CD4-positive, alpha-beta T cell treated with Interleukin-4 for 4 hours (primary cell): ENCODE measurements around the gene LGR5.
"Not testable (repeated sequence)": the region's sequence is repeated elsewhere in the genome, so short reads cannot be mapped to it uniquely, and the experiment has no call there.

Experiments
- DNase-seq: peaks from one replicate; pipeline ENCODE4 v3.0.0-alpha.2; 2020

The LGR5 gene

DNA sequence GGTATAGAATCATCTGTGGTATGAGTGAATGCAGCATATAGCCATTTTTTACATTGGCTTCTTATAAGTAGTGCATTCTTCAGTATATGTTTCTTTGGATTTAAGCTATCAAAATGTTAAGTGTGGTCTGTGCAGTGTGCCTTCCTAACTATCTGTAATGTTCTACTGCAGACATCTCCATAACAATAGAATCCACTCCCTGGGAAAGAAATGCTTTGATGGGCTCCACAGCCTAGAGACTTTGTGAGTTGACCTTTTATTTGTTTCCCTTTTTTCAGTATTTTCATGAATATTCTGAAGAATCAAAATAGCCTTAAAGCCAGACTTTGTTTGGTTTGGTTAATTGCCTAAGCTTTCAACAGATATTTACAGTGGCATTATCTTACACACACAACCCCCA lies 116.8 kb downstream of the LGR5 start:
- no peak for DNase-seq

DNA sequence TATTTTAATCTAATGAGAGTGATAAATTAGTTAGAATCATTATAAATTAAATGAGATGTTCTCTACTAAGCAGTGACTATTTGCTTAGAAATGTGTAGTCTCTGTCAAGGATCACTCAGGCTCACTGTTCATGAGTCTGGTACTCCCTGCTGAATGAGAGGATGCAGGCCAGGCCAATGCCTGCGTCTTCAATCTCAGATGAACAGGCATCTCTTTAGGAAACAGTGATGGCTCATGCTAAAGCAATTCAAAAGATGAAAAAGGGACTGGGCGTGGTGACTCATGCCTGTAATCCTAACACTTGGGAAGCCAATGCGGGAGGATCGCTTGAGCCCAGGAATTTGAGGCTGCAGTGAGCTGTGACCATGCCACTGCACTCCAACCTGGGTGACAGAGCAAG lies 117.3 kb downstream of the LGR5 start:
- no peak for DNase-seq

DNA sequence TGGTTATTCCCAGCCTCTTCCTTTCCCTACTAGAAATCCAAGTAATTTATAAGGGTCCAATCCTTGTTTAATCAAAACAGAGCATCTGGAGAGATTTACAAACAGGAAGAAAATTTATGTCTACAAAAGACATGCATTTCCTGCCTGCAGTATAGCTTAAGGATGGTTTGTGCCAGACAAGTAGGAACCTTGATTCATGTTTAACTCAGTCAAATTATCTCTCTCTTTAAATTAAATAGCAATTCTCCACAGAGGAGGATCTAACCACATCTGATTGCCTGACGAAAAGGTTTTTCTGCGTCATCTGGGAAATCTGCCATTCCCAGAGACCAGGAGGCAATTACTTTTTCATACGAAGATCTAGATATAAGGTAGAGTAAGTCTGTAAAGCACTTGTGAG lies 118.8 kb downstream of the LGR5 start:
- no peak for DNase-seq

DNA sequence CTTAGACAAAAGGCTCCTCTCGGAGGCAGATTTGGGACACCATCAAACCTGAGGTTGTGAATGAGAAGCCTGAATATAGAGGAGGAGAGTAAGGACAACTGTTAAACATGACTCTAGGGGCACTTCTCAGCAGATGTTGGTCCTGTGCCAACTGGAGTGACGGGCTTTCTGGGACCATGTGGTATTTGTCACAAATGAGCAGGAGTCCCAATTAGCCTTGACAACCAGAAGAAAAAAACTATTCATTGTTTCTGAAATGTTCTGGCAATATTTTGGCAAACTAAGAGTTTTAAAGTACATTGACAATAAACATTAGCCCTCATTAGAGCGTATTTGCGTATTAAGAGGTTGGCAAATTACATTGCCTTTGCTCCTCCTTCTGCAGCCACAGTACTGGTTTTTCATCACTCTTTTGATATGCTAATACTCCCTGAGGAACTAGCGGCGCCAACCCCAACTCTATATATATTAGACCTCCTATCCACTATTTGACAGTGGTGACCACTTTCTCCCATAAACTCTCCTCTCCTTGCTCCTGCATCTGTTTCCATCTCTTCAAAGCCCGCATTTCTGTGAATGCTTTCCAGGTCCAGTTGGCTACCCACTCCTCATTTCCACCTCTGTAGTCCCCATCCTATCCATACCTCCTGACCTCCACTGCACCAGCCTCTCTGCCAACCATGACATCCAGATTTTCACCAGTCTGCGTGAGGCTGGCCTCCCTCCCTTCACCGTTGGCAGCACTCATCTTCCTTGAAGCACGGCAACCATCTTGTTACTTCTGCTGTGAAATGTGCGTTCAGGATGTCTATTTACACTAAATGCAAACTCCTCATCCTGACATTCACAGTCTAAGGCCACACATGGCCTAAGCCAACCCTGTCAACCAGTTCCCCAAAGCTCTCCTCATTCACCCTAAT lies 123.3 kb downstream of the LGR5 start:
- no peak for DNase-seq

DNA sequence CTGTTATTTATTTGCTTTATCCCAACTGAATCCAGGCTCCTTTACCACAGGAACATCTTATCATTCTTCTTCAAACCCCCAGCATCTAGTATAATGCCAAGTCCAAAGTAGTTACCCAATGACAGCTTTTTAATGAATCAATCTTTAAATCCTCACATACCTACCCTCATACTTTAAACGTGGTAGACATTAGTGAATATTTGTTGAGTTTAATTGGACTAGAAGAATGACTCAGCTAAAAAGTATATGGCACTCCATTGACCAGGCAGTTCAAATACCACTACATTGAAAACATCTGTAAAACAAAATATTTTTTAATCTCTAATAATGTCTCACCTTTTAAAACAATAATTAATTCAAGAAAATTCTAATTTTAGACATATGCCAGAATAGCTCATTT lies 125.9 kb downstream of the LGR5 start:
- DNase-seq = no peak

DNA sequence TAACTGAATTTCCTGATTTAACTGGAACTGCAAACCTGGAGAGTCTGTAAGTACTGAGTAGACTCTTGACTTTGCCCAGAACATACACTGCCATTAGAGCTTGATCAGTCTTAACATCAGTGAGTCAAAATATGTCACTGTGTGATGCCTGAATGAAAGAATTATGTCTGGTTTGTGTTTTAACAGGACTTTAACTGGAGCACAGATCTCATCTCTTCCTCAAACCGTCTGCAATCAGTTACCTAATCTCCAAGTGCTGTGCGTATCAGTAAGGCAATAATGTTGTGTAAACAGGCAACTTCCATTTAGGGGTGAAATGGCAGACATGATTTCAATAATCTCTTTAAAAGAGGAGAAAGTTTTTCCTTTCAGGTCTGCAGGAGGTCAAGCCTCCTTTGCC lies 127.1 kb downstream of the LGR5 start:
- no peak for DNase-seq

DNA sequence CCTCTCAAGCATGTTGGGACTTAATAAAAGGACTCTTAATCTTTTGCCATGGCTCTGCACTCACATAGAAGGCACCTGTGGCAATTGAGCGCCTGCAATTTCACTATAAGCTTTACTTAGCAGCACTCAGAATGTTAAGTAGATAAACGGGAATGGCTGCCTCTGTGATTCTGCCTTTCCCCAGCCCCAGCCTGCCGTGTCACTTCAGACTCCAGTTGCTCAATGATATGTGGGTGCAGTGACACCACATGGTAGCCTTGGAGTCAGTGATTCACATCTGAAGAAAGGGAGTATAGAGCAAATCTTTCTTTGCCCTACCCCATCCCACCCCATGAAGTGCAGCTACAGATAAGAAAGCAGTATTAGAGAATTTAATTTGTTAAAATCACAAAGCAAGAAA lies 127.9 kb downstream of the LGR5 start:
- no peak for DNase-seq

DNA sequence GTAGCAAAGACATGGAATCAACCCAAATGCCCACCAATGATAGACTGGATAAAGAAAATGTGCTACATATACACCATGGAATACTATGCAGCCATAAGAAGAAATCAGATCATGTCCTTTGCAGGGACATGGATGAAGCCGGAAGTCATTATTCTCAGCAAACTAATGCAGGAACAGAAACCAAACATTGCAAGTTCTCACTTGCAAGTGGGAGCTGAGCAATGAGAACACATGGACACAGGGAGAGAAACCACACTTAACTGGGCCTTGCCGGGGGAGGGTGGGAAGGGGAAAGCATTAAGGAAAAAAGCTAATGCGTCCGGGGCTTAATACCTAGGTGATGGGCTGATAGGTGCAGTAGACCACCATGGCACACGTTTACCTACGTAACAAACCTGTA lies 130.3 kb downstream of the LGR5 start:
- not testable (repeated sequence) for DNase-seq

DNA sequence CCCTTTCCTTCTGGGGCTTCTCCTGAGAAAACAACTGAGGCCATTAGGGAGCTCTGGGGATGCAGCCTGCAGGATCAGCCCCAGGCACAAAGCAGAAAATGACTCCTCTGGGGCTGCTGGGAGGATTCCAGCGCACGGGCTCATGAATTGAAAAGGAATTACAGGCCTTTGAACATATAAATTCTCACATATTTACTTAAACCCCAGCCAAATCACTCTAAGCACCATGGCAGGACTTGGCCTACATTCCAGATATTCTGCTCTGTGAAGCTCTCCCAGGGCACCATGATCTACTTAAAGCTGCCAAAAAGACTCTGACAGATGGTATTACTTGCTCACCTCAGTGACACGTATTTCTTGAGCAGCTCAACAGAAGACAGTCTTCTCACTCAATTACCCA lies 136.9 kb downstream of the LGR5 start:
- DNase-seq = no peak

DNA sequence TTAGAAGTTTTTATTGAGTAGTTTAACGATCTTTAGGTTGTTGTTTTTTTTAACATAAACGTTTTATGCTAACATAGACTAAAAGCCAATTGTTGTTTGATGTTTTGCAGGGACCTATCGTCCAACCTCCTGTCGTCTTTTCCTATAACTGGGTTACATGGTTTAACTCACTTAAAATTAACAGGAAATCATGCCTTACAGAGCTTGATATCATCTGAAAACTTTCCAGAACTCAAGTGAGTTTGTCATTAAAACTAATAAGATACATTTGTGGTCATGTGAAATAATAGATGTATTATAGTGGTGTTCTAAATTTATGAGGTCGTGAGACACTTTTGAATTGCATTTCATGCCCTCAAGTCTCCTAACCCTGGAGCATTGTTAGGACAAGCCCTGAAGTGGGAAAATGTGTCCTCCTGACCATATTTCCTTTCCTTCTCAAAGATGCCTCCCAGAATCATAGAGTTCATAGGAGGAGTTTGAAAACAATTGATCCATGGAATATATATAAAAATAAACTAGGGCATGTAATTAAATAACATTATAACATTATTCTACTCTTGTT lies 139.2 kb downstream of the LGR5 start:
- no peak for DNase-seq

DNA sequence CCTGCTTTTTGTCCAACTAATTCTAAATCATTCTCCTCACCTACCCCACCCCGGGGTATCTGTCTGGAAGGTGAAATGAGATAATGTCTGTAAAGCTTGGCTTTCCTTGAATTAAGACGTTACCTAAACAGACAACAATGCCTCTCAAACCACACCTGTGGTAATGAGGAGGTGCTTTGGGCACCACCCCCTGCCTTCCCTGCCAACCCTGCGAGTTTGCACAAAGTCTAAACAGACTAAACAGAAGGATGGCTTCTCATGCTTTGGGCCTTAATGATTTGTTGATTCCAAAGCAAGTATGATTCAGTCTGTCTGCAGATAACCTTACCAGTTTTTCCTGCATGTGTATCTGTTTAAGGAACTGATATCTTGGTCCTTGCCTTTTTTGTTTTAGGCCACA lies 141.6 kb downstream of the LGR5 start:
- no peak for DNase-seq

DNA sequence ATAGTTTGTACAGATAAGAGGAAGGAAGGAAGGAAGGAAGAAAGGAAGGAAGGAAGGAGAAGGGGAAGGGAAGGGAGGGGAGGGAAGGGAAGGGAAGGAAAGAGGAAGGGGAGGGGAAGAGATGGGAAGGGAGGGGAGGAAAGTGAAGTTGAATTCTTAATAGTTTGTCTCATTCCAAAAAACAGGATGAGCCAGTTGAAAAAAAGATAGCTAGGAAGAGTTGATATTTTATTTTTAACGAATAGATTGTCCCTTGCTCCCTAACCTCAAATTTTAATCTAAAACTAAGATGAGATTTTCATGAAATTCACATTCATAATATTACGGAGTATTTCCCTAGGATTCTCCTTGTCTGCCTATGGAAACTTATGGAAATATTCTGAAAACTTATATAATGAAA lies 143.3 kb downstream of the LGR5 start:
- DNase-seq = no peak

DNA sequence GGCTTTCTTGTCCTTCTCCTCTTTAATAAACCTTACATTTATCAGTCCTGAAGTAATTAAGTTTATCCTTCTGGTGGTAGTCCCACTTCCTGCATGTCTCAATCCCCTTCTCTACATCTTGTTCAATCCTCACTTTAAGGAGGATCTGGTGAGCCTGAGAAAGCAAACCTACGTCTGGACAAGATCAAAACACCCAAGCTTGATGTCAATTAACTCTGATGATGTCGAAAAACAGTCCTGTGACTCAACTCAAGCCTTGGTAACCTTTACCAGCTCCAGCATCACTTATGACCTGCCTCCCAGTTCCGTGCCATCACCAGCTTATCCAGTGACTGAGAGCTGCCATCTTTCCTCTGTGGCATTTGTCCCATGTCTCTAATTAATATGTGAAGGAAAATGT lies 144.8 kb downstream of the LGR5 start:
- no peak for DNase-seq

DNA sequence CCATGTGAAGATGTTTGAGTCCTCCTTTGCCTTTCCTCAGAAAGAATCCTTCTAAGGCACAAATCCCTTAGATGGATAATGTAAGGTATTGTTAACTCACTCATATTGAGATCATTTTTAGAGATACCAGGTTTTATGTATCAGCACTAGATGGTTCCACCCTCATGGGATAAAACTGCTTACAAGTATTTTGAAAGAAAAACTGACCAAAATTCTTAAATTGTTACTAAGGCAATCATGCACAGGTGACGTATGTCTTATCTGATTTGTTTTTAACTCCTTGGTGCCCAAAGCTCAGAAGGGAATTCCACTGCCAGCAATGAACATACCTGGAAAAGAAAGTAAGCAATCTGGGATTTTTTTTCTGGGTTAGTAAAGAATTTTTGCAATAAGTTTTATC lies 145.6 kb downstream of the LGR5 start:
- DNase-seq = no peak

DNA sequence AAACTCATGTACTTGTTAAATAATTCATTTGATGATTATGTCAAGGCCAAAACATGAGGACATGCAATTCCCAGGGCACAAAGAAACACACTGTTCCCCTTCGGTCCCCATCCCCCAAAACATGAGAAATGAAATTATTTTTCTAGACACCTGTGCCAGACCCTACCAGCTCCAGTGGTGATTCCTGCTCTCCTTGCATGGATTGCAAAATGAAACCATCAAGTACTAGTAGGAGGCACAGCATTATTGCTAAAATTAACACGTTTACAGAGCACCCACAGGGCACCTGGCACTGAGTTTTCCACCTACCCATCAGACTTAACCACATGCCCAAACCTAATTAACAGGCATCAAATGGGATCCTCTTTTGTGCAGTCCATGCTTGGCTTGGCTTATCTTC lies 147.4 kb downstream of the LGR5 start:
- DNase-seq = no peak

DNA sequence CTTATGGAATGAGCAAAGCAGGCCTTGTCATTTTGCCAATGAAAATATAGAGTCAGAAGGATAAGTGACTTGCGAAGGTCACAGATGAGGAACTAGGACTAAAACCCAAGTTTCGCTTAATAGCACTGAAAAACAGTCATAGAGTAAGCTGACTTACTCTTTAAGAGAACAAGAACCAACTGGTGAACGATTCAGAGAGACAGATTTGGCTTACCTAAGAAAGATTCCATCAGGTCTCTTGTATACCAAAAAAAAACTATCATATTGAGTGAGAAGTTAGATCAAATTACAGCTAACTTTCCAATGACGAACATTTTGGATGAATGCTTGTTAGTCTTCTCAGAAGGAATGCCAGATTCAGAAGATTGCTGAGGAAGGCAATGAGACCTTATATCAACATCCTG lies 149.9 kb downstream of the LGR5 start:
- DNase-seq = no peak

DNA sequence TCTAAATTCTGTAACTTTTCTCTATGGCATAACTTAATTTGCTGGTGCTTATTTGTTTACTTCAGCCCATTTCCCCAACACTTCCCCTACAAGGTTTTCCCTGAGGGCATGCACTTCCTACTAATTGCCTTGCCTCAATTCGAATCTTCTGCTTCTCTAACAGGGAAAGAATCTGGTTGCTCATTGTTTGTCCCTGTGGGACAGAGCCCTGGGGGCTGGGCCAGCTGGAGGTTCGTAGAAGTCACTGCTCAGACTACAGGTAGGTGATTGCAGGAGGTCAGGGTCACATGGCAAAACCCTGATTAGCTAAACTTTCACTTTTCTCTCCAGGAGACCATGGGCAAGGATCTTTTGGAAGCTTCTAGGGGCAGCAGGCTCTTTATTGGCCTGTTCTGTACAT lies 152.0 kb downstream of the LGR5 start:
- no peak for DNase-seq

DNA sequence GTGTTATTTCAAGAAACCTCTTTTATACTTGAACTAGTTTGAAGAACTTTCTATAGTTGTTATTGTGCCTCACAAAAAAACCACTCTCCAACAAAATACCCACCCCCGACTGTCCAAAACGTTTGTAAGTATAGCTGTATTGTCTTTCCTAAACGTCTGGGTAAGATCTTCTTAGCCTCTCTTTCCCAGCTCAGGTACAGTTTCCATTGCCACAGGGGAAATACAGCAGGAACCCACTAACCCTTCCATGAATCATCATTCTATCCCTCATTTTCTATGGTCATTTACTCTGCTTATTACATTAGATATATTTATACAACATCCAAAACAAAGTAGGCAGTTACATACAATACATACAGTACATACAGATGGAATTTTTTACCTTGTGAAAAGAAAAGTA lies 153.2 kb downstream of the LGR5 start:
- DNase-seq = no peak

DNA sequence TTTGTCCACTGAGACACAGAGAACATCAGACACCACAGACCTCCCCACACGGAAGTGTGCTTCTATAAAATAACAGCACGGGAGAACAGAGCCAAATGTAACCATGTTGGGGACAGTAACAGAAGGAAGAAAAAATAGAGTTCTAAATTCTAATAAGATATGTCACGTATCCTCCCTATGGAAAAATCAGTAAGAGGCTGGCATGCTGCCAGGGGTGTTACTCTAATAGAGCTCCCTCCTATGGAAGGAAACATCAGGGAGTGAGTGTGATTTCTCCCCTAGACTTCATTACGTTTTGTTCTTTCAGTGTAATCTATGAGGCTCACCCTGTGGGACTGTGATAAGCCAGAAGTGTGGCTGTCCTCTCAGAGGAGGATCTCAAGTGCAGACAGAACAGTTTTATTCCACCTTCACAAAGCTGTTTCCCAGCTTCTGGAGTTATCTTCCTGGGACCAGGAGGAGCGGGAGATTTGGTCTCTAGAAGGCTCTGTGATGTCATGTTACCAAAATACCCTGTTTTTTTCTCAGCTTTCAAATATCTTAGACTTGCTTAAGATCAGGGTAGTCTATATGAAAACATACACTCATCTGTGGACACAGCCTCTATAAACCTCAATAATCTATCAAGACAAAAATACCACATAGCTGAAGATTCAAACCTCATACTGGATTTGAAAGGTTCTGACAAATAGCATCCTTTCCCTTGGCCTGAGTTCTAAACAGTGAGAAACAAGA lies 154.8 kb downstream of the LGR5 start:
- no peak for DNase-seq

DNA sequence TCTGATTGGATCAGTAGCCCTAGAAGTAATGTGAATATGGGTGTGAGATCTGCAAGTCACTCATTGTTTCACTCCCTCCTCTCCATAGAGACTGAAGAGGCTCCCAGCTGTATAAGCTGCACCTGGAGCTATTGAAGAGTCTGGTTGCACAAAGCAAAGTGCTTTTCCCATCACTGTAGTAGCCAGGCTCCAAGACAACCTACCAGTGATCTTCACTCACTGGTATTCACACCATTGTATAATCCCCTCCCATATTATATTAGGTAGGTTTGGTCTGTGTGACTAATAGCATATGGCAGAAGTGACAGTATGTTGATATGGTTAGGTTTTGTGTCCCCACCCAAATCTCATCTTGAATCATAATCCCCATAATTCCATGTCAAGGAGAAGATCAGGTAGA lies 159.6 kb downstream of the LGR5 start:
- no peak for DNase-seq

DNA sequence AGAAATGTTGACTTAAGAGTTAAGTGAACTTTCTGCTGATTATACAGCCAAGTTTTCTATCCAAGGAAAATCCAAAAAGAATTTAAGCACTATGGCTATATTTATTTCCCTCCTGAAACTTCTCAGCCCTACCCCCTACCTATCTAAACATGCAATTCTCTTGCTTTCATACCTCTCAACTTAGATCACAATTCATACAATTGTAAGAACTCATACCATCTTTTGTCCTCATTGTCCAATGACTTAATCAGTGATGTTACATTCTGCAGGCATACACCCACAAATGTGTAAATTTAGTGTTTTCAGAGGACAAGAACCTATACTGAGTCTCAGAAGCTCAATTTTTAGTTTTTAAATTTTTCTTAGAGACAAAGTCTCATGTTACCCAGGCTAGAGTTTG lies 161.9 kb downstream of the LGR5 start:
- DNase-seq = no peak

DNA sequence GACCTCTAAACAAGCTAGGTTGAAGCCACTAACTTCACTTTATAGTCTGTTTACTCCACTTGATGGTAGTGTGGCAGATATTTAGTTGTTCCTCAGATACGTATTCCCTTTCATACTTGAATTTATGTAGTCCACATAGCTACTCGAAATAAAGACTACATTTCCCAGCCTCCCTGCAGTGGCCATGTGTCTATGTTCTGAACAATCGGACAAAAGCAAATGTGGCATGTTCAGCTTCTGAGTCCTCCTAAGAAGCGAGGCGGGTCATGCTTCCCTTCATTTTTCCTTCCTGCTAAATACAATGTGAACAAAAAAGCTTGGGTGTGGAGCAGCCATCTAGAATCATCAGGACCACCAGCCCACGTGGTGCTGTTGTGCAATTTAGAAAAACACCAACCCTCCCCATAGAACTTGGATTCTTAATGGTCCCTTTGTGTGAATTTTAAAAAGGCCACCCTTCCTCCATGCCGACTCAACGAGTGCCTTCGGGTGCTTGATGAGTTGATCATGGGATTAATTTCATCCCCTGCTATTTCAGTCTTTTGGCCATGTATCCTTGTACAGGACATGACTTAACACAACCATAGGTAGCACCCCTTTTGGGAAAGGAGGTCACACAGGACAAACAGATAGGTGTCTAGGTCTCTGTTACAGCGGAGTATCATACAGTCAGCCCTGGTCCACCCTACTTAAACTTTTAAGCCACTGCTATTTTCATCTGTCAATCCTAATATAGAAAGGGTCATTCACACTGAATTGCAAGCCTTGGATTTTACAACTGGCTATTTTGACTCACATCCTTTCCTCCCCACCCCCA lies 163.4 kb downstream of the LGR5 start:
- DNase-seq = no peak

DNA sequence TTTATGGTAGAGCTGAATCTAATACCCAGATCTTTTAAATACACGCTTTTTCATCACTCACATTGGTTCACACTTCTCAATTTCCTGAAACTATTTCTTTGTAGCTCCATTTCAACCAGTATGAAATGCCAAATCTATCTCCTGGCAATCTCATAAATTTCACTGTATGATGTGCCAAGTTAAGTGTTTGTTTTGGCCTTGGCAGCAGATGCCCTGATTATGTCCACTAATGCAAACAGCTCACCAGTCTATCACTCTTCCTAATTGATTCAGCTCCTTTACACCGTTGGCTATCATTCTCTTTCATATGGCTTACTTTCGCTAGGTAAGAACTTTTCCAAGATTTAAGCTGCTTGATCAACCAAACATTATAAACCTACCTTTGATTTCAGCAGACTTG lies 165.4 kb downstream of the LGR5 start:
- DNase-seq = no peak
